Inflammatory macrophage treated with lipopolysaccharide for 4 hours (primary cell): ENCODE data around the gene RFT1.
A peak's percentile ranks its signal among the peaks of the same experiment; 100 is the strongest.

Experiments
- DNase-seq: peaks from one replicate; pipeline ENCODE4 v3.0.0-alpha.2; 2020

Gene RFT1, protein sequence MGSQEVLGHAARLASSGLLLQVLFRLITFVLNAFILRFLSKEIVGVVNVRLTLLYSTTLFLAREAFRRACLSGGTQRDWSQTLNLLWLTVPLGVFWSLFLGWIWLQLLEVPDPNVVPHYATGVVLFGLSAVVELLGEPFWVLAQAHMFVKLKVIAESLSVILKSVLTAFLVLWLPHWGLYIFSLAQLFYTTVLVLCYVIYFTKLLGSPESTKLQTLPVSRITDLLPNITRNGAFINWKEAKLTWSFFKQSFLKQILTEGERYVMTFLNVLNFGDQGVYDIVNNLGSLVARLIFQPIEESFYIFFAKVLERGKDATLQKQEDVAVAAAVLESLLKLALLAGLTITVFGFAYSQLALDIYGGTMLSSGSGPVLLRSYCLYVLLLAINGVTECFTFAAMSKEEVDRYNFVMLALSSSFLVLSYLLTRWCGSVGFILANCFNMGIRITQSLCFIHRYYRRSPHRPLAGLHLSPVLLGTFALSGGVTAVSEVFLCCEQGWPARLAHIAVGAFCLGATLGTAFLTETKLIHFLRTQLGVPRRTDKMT

DNA sequence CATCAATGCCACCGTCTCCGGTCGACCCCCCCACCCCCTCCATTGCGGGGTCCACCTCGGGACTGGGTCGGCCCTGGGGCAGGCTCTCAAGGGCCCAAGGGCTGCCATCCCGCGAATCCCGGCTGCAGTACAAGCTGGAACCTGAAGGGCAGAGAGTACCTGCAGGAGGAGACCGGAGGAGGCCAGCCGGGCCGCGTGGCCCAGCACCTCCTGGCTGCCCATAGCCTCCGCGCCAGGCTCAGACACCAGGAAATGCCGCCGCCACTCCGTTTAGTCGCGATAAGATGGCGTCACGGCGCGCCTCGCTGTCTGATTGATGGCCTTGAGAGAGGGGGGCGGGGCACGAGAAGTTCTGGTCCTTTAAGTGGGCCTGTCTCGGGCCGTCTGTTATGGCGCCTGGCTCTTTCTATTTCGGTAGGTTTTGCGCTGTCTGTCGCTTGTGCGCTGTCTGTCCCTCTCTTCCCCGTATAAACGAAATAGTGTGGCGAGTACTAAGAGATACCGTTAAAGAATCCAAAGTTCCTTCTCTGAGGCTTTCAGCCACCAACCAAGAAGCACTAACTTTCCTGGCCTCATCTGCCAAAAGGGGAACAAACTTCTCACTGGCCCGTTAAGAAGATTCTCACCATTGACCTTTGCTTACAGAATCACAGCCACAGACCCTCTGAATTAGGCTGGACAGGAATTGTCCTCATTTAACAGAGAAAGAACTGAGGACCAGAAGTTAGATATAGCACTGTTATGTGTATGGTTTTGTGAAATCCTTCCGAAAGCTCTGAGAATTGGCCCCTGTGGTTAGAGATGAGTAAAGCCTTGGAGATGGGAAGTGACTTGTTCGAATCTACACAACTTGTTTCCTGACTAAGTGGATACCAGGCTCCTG, at the start of gene RFT1:
Gene RFT1, minus strand, starts transcription at position 257 of the 883 bp plus-strand sequence. Its CDS starts 35 bp downstream, at position 222.
- peak; percentile 98 for DNase-seq

DNA sequence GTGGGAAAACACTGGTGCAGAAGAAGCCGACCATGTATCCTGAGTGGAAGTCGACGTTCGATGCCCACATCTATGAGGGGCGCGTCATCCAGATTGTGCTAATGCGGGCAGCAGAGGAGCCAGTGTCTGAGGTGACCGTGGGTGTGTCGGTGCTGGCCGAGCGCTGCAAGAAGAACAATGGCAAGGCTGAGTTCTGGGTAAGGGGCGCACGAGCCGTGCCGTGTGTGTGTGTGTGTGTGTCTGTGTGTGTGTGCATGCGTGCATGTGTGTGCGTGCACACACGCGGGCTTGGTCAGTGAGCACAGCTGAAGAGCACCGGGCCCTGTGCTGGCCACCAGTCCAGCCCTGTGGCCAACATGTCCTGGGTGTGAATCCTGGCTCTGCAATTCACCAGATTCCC, 49.3 kb upstream of the RFT1 start:
- DNase-seq = no peak

DNA sequence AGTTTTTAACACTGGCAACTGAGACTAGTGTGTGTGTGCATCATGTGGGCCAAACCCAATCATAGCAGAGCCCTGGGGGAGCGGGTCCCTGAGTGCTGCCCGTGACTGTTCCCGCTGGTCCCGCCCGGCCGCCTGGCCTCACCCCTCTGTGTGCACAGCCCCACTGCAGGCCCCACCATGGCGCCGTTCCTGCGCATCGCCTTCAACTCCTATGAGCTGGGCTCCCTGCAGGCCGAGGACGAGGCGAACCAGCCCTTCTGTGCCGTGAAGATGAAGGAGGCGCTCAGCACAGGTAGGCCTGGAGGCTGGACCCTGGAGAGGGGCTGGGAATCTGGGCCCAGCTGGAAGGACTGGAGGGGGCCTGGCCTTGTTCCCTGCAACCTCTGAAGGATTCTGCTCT, 48.0 kb upstream of the RFT1 start:
- no peak for DNase-seq

- DNase-seq = no peak
Measured at GRCh38 chr3:53175613-53176540, 45.6 kb upstream of the RFT1 start.

- DNase-seq = no peak
Measured at GRCh38 chr3:53174346-53175250, 44.4 kb upstream of the RFT1 start.

DNA sequence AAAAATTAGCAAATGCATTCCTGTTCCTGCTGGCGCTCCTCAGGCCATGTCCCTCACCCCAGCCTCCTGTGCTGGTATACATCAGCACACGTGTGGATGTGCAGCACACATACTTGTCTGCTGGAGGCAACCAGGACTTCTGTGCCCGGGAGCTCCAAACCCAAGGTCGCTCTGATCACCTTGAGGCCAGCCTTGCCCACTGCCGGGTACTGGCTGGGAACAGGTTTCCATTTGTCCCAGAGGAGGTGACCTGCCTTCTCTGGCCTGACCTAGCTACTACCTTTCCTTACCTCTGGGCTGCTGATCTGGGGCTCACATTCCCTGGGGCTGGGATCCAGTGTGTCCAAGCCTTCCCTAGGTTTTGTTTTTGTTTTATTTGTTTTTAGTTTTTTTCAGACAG, 42.9 kb upstream of the RFT1 start:
- DNase-seq = no peak

DNA sequence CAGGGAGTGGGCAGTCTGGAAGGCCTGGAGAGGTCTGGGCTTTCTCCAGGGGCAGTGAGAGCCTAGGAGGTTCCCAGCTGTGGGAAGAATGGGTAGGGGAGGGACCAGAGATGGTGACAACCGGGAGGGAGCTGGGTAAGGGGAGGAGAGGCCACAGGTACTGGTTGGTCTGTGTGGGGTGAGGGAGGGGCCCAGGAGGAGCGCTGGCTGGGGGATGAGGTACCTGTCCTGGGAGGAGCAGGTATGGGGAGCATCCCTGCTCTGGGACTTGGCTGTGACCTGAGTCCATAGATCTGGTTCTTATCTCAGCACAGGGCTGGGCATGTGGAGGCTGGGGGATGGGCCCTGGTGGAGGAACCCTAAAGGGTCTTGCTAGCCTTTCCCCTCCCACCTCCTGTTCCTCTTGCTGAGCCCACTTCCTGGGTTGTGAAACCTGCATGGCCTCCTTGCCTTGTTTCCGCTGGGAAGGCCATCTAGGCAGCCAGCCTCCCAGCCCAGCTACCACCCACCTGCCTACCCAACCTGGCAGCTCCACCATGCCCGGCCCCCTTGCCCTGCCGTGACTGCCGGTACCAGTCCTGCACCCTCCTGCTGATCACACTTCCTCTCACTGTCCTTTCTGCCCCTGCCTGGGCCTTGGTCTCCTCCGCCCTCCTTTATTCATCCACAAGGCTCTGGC, 41.7 kb upstream of the RFT1 start:
- DNase-seq = peak; percentile 35

GRCh38 chr3:53171064-53171418, 40.8 kb upstream of the RFT1 start:
- no peak for DNase-seq

- DNase-seq = peak; percentile 92
Measured at GRCh38 chr3:53170325-53171063, 40.3 kb upstream of the RFT1 start.

- no peak for DNase-seq
Measured at GRCh38 chr3:53169832-53170324, 39.6 kb upstream of the RFT1 start.

GRCh38 chr3:53169045-53169831, 39.0 kb upstream of the RFT1 start:
- peak; percentile 77 for DNase-seq

DNA sequence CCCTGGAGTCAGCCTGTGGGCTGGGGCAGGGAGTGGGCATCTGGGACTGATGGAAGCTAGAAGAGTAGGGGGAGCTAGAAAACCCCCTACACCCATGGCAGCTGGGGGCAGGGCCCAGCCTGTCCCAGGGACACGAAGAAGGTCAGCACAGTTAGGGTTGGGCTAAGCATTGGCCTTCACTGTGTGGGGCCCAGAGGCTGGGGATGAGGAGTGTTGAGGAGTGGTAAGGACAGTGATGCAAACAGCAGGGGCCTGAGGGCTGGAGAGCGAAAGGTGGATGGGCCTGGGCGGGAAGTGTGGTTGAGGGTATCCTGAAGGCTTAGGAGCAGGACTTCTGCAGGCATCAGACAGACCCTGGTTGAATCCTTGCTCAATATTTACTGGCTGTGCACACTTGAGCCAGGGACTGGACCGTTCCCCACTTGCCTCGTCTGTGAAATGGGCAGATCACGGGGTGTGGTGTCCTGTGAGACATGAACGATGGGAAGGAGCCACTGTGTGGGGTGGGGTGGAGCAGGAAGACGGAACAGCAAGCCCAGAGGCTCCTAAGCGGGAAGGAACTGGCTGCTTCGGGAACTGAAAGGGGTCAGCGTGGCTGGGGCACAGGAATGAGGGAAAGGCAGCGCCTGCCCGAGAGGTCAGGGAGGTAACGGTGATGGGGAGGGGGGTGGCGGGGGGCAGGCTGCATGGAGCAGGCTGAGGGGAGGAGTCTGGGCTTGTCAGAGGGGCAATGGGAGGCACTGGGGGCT, 38.1 kb upstream of the RFT1 start:
- peak; percentile 76 for DNase-seq

DNA sequence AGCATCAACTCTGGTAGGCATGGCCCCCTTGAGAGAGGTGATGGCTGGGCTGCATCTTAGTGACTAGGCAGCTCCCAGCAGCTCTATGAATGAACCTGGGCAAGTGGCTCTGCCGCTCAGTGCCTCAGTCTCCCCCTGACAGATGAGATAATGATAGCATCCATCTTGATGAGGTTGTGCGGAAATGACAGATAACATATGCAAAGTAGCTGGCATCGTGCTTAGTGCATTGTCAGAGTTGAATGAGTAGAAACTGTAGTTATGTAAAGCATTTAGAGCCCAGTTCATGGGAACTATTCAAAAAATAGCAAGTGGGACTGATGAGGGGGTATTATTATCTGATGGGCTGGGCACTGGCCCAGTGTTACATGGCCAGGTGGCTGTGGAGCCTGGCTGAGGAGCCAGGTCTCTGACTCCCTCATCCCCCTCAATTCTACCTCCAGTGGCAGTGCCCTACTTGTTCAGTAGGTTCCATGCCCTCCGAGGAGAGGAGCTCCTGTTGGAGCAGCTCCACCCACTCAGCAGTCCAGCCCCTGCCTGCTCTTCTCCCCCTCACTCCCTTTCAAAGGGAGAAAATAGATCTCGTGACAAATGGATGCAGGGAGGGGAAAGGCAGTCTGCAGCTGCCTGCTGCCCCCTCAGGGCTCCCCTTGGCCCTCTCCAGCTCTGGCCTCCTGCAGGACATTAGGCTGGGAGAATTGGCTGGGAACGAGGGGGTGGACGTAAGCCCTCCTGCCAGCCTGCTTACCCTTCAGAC, 37.4 kb upstream of the RFT1 start:
- peak; percentile 43 for DNase-seq

- DNase-seq = peak; percentile 85
Measured at GRCh38 chr3:53166781-53167291, 36.6 kb upstream of the RFT1 start.

DNA sequence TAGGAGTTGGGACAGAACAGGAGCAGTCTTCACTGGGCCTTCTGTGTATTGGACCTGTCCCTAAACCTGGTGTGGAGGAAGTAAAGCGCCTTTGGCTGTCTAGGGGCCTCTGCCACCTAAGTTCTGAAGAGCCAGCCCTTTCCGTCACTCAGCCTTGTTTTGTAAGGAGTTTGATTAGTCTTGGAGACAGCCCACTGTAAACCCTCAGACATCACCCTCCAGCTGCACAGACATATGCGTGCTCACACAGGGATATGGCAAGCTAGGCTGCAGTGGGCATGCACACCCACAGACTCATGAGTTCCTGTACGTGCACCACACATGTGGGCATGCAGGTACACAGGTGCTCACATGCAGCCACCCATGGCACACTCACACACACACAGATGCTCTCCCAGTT, 36.0 kb upstream of the RFT1 start:
- DNase-seq = no peak

DNA sequence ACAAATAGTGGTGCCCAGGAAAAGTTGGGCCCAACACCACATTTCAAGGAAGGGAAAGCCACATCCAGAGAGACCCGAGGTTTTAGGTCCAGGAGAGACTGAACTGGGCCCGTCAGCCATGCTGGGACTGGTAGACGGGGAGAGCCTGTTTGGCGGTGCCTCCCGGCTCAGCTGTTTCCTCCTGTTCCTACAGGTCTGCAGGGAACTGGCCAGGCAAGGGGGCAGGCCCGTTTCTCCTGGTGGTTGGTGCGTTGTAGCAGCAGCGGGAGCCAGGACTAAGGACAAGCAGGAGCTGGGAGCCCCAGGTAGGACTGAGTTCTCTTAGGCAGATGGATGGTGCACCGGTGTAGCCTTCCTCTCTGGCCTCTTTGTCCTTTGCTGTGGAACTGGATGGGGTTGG, 34.7 kb upstream of the RFT1 start:
- DNase-seq = no peak
